DMS53 treated with DMSO at 0.1 percent for 48 hours (cell line): ENCODE results near the gene SBNO2.

Experiments used
- DNase-seq: peaks from one replicate; lab custom pipeline; 2025; ENCODE audit not compliant: unreplicated experiment; lab: John Stamatoyannopoulos, UW

SBNO2 gene

DNA sequence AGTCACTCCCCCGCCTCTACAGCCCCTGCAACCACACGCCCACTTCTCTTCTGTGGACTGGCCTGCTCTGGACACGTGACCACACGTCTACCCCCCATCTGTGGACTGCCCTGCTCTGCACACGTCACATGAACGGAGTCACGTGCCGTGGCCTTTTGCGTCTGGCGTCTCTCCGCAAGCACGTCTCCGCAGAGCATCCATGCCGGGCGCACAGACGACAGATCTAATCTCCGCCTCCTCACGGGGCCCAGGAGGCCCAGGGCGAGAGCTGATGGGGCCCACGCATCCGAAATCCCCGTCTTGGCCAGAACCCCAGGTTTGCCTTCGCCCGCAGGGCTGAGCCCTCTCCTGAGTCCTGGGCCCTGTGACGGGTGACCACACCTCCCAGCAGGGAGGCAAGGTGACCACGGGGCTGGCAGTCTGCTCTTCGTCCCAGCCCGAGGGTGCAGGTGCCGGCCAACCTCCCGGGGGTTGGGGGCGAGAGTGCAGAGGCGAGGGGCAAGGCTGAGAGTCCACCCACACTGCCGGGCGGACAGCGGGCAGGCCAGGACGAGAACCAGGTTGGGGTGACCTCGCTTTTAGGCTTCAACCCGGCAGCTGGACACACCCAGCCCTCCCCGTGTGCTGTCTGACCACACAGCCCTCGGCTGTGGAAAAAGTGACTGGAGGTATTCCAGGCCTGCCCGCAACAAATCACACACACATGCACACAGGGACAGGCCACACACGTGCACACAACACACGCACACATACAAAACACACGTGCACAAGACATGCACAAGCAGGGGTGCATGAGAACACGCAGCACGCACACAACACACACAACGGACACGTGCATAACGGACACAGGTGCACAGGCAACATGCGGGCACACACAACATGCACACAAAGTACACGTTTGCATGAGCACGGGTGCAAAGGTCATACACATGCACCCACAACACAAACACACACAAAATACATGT, 3.9 kb downstream of the SBNO2 start:
- no peak for DNase-seq

- DNase-seq: no peak
Measured at GRCh38 chr19:1169411-1169791, 4.7 kb downstream of the SBNO2 start.

DNA sequence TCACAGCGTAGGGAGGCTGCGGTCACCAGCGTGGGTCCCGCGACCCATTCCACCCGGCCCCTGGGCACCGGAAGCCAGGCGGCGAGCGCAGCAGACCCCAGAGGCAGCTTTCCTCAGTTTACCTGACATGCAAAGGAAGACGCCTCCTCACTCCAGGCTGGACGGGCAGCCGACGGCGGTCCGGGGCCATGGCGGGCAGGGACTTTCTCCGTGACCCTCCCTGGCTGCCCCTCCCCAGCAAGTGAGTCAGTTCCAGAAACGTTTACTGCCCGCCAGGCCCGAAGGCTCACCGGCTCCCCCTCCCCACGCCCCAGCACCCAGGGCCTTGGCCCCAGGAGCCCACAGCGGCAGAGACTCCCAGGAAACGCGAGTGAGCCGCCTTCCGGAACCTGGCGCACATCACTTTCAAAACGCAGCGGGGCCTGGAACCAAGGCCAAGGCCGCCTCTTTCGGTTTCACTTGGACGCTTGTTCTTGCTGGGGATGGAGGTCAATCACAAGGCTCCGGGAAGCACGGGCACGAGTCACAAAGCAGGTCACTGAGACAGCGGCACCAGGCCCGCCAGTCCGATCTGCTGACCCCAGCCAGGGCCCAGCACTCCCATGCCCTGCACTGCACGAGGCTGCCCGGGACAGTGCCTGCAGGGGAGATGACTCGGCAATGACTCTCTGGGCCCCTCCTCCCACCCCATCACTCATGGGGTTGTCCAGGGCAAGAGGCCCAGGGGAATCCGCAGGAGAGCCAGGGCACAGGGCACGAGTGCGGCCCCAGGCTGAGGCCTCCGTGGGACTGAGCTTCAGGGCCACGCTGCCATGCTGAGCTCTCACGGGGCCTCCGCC, 5.3 kb downstream of the SBNO2 start:
- DNase-seq: no peak

- DNase-seq: no peak
Measured at GRCh38 chr19:1167687-1168571, 6.1 kb downstream of the SBNO2 start.

DNA sequence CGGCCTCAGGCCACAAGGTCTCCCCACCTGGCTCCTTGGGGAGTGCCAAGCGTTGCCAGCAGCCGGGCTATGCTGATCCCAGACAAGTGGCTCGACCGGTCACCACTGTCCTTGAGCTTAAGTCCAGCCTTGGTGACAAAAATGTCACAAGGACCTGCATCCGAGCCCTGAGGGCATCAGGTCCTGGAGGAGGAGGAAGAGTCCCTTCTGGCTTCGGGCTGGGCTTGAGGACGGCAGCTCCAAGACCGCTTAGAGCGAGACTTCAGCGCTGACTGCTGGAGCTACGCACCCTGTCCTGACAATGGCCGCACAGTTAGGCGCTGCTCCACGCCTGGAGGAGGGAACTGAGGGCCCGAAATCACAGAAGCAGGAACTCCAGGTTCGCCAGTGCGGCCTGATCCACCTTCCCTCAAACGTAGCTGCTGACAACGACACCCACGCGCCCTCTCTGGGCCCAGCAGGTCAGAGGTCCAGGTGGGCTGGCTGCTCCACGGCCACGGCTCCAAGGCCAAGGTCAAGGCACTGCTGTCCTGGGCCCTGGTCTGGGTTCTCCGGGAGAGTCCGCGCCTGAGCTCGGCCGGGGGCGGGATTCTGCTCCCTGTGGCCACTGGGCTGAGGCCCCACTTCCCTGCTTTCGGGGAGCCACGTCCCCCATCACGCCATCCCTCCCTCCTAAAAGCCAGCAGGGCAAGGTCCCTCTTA, 7.0 kb downstream of the SBNO2 start:
- no peak for DNase-seq

DNA sequence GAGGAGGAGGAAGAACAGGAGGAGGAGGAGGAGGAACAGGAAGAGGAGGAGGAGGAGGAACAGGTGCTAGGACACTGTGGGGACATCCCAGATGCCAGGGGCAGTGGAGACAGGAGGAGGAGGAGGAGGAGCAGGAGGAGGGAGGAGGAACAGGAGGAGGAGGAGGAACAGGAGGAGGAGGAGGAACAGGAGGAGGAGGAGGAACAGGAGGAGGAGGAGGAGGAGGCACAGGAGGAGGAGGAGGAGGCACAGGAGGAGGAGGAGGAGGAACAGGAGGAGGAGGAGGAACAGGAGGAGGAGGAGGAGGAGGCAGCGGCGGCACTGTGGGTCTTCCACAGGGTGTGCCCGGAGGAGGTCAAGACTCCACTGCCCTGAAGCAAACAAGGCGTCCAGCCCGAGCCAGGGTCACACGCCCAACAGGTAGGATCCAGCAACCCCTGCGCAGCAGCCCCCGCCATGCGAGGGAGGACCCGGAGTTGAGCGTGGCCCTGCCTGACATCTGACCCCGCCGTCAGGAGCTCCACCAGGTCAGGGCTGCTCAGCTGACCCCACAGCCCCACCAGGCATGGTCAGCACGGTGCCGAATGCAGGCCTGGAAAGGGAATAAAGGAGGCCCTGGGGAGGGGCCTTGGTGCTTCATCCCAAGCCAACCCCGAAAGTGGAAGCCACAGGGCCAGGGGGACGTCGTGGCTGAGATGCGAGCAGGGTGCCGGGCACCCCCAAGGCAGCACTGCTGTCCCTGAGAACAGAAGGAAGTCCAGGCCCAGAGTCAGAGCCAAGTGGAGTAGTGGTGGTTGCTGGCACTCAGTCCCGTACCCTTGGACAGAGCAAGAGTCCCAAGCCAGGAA, 9.2 kb downstream of the SBNO2 start:
- DNase-seq: no peak

DNA sequence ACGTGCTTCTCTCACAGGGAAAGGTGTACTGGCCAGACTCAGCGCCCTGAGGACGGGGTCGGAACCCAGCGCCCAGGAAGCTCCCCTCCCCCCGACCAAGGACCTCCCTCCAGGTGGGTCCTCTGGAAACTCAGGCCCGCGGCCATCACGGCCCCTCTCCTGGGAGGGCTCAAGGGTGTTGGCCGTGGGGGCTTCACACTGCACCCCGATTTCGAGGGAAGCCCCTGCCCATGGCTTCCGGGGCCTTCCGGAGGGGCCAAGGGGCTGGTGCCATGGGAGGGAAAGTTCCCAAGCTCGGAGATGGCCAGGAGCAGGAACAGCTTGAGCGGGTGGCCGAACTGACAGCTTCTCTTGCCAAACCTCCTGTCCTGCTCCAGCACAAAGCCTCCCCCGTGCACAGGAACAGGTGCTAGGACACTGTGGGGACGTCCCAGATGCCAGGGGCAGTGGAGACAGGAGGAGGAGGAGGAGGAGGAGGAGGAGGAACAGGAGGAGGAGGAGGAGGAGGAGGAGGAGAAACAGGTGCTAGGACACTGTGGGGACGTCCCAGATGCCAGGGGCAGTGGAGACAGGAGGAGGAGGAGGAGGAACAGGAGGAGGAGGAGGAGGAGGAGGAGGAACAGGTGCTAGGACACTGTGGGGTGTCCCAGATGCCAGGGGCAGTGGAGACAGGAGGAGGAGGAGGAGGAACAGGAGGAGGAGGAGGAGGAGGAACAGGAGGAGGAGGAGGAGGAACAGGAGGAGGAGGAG, 10.0 kb downstream of the SBNO2 start:
- no peak for DNase-seq

- DNase-seq: no peak
Measured at GRCh38 chr19:1163283-1163933, 10.7 kb downstream of the SBNO2 start.

GRCh38 chr19:1162404-1163282, 11.4 kb downstream of the SBNO2 start:
- DNase-seq: no peak

- no peak for DNase-seq
Measured at GRCh38 chr19:1161716-1162115, 12.4 kb downstream of the SBNO2 start.

- DNase-seq: no peak
Measured at GRCh38 chr19:1159864-1160595, 14.0 kb downstream of the SBNO2 start.

GRCh38 chr19:1158885-1159448, 15.1 kb downstream of the SBNO2 start:
- no peak for DNase-seq

- DNase-seq: no peak
Measured at GRCh38 chr19:1157931-1158884, 15.9 kb downstream of the SBNO2 start.

GRCh38 chr19:1156830-1157615, 17.0 kb downstream of the SBNO2 start:
- DNase-seq: no peak
